B cell (primary cell): Measurements from ENCODE around the gene TUBA1B.

Experiments
- CTCF ChIP-seq: fragments of 200-600 bp; IDR thresholded peaks from one replicate; pipeline ENCODE4 v1.8.0; 2022; ENCODE audit warnings: antibody characterized with exemption, mild to moderate bottlenecking
- EZH2 ChIP-seq: IDR thresholded peaks from 2 replicates; pipeline ENCODE4 v1.6.1; 2012; ENCODE audit warnings: borderline replicate concordance, low read depth, mild to moderate bottlenecking, moderate library complexity, low read length; ENCODE audit not compliant: insufficient read depth, poor library complexity, severe bottlenecking

- TF ChIP-seq CTCF (no peak), EZH2 (no peak)
Observed at GRCh38 chr12:49154221-49154620, 23.0 kb upstream of the TUBA1B start.
